Natural killer cell (primary cell): ENCODE results near the gene MBLAC2. TPM values are rescaled to one million over a fixed set of nuclear protein-coding genes. Genes with fewer than 3 reads are reported as not detected.

Experiments
- ATAC-seq, 3 donors: fragments of 150-1000 bp in 2 of 3; fragments of 200-7000 bp in 1 of 3; cut with Tn5 transposase; 1 replicate in 1 of 3; 2 replicates in 2 of 3; pipeline ENCODE4 v1.10.0; 2021; ENCODE audit warnings: mild to moderate bottlenecking in 2 of 3, moderate library complexity in 2 of 3
- DNase-seq, 2 donors: peaks; one replicate each; pipeline versions ENCODE4 v3.0.0 to v3.0.0-alpha.2; 2013 to 2021; ENCODE audit warnings: mixed read lengths in 1 of 2
- H3K27ac ChIP-seq: one replicate; pipeline ENCODE4 v1.5.1; 2013; ENCODE audit warnings: mild to moderate bottlenecking, low read length
- H3K27me3 ChIP-seq: one replicate; pipeline ENCODE4 v1.6.1; 2013; ENCODE audit warnings: low read length; ENCODE audit not compliant: control insufficient read depth, insufficient read depth
- H3K36me3 ChIP-seq: one replicate; pipeline ENCODE4 v1.6.1; 2013; ENCODE audit warnings: low read length; ENCODE audit not compliant: control insufficient read depth, insufficient read depth
- H3K4me1 ChIP-seq: one replicate; pipeline ENCODE4 v1.6.1; 2013; ENCODE audit warnings: low read length; ENCODE audit not compliant: control insufficient read depth, insufficient read depth
- H3K4me3 ChIP-seq: one replicate; pipeline ENCODE4 v1.5.1; 2013; ENCODE audit warnings: low read length
- H3K9me3 ChIP-seq: one replicate; pipeline ENCODE4 v1.6.1; 2013; ENCODE audit warnings: low read length; ENCODE audit not compliant: control insufficient read depth, insufficient read depth
- H3K27ac Mint-ChIP-seq, 2 donors: one replicate each; pipeline ENCODE4 v1.8.0; 2022; ENCODE audit warnings: mild to moderate bottlenecking in 2 of 2, mixed read lengths in 2 of 2, moderate library complexity in 1 of 2
- H3K27me3 Mint-ChIP-seq, 2 donors: one replicate each; pipeline ENCODE4 v1.8.0; 2022; ENCODE audit warnings: low read depth in 2 of 2, mixed read lengths in 2 of 2
- H3K36me3 Mint-ChIP-seq: one replicate; pipeline ENCODE4 v1.8.0; 2022; ENCODE audit warnings: mixed read lengths
- H3K4me1 Mint-ChIP-seq, 2 donors: one replicate each; pipeline ENCODE4 v1.8.0; 2022; ENCODE audit warnings: mixed read lengths in 2 of 2
- H3K4me3 Mint-ChIP-seq: one replicate; pipeline ENCODE4 v1.8.0; 2022; ENCODE audit warnings: mild to moderate bottlenecking, moderate library complexity, mixed read lengths
- H3K9me3 Mint-ChIP-seq, 2 donors: one replicate each; pipeline ENCODE4 v1.8.0; 2022; ENCODE audit warnings: mixed read lengths in 2 of 2
- CTCF ChIP-seq: fragments of 200-600 bp; IDR thresholded peaks from one replicate; pipeline ENCODE4 v1.8.0; 2022; ENCODE audit warnings: antibody characterized with exemption
- WGBS: methylation state at CpG from one replicate; pipeline ENCODE4 v1.1.7; 2013; ENCODE audit warnings: missing lambda C conversion rate; ENCODE audit not compliant: insufficient coverage; 5-methylcytosine and 5-hydroxymethylcytosine counted together
- intact Hi-C: fragments of 100-400 bp; cut with micrococcal nuclease; formaldehyde crosslinking; loops from one replicate; pipeline ENCODE4 v1.14.2; 2022
- total RNA-seq, 4 donors: library from RNA; stranded (reverse); fragments of 120-200 nt in 1 of 4; gene quantifications; one replicate each; pipeline versions ENCODE4 v1.2.3 to v1.2.4, GENCODE V29; 2013 to 2022

MBLAC2 gene
- total RNA-seq, 3 donors from 2014 or later (not counting 1 experiment from before 2014, with no cell fraction given) = 2.9 to 4.8 (median 3.5) TPM

- no peak overlapping the region for H3K27ac Mint-ChIP-seq
- H3K4me1 Mint-ChIP-seq = no peaks in the 10 kb centered on the region
- H3K4me1 ChIP-seq = no peaks in the 10 kb centered on the region
- no peaks in the 10 kb centered on the region for H3K9me3 Mint-ChIP-seq
- peaks cover 37 to 51% of the 10 kb centered on the region in 2 donors for H3K27me3 Mint-ChIP-seq
- H3K27me3 ChIP-seq = no peaks in the 10 kb centered on the region
- TF ChIP-seq CTCF = no peak
- H3K27ac ChIP-seq = no peak overlapping the region
- intact Hi-C loops = no loop called here
- DNase-seq (no peak), ATAC-seq (no peak)
- H3K4me3 Mint-ChIP-seq = no peak overlapping the region
- no peaks in the 10 kb centered on the region for H3K36me3 ChIP-seq
- no peaks in the 10 kb centered on the region for H3K36me3 Mint-ChIP-seq
- H3K4me3 ChIP-seq = no peak overlapping the region
- no peaks in the 10 kb centered on the region for H3K9me3 ChIP-seq
- WGBS = 65% methylated on average over 4 of the region's 4 CpGs
These were observed 53.4 kb downstream of the MBLAC2 start for GRCh38 chr5:90421136-90421535.

- intact Hi-C loops = no loop called here
These were observed 56.4 kb downstream of the MBLAC2 start for GRCh38 chr5:90418214-90418613.

GRCh38 chr5:90410178-90410762, 64.3 kb downstream of the MBLAC2 start:
- H3K27me3 ChIP-seq = no peaks in the 10 kb centered on the region
- Mint-ChIP-seq H3K27ac (no peak overlapping the region), H3K9me3 (no peaks in the 10 kb centered on the region), H3K36me3 (no peaks in the 10 kb centered on the region), H3K4me1 (no peaks in the 10 kb centered on the region), H3K4me3 (no peak overlapping the region), H3K27me3 (peaks cover 0 to 6% of the 10 kb centered on the region in 2 donors)
- H3K9me3 ChIP-seq = no peaks in the 10 kb centered on the region
- TF ChIP-seq CTCF = no peak
- peak overlapping the region; percentile 91 for H3K27ac ChIP-seq
- intact Hi-C loops = no loop called here
- ATAC-seq (no peak), DNase-seq (no peak)
- WGBS = 0% methylated on average over 4 of the region's 10 CpGs
- peaks cover 7% of the 10 kb centered on the region for H3K4me1 ChIP-seq
- H3K36me3 ChIP-seq = peaks cover 9% of the 10 kb centered on the region
- H3K4me3 ChIP-seq = peak overlapping the region; percentile 83

More at GRCh38 chr5:90418214-90418613, 56.4 kb downstream of the MBLAC2 start:
- WGBS = no CpG with 5 or more reads among the region's 1 CpG
- no peaks in the 10 kb centered on the region for H3K4me1 Mint-ChIP-seq
- Histone ChIP-seq H3K27me3 (no peaks in the 10 kb centered on the region), H3K27ac (no peak overlapping the region), H3K4me3 (no peak overlapping the region), H3K4me1 (no peaks in the 10 kb centered on the region), H3K36me3 (no peaks in the 10 kb centered on the region), H3K9me3 (no peaks in the 10 kb centered on the region)
- no peak overlapping the region for H3K27ac Mint-ChIP-seq
- ATAC-seq (no peak), DNase-seq (no peak)
- H3K4me3 Mint-ChIP-seq = no peak overlapping the region
- peaks cover 33 to 54% of the 10 kb centered on the region in 2 donors for H3K27me3 Mint-ChIP-seq
- TF ChIP-seq CTCF = no peak
- no peaks in the 10 kb centered on the region for H3K9me3 Mint-ChIP-seq
- no peaks in the 10 kb centered on the region for H3K36me3 Mint-ChIP-seq
